NCI-H345 treated with DMSO at 0.1 percent for 48 hours (cell line): Measurements from ENCODE around the gene LDLR.
"Not testable (repeated sequence)": the region's sequence is repeated elsewhere in the genome, so short reads cannot be mapped to it uniquely, and the experiment has no call there.

Experiments used
- DNase-seq: peaks from one replicate; lab custom pipeline; 2025; ENCODE audit not compliant: unreplicated experiment; lab: John Stamatoyannopoulos, UW

LDLR gene

DNA sequence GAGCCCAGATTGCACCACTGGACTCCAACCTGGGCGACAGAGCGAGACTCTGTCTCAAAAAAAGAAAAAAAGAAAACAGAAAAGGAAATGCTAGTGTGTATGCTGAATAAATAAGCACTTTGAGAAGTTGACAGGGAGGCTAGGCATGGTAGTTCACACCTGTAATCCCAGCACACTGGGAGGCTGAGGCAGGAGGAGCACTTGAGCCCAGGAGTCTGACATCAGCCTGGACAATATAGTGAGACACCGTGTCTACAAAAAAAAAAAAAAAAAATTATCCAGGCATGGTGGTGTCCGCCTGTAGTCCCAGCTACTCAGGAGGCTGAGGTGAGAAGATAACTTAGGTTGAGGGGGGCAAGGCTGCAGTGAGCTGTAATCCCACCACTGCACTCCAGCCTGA lies 19.1 kb upstream of the LDLR start:
- DNase-seq, result no peak

DNA sequence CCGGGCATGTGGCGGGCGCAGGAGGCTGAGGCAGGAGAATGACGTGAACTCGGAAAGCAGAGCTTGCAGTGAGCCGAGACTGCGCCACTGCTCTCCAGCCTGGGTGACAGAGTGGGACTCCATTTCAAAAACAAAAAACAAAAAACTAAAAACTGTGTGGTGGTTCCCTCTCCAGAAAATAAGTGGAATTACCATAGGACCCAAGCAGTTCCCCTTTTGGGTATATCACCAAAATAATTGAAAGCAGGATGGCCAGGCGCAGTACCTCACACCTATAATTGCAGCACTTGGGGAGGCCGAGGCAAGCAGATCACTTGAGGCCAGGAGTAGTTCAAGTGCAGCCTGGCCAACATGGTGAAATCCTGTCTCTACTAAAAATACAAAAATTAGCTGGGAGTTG lies 15.7 kb upstream of the LDLR start:
- no peak for DNase-seq

DNA sequence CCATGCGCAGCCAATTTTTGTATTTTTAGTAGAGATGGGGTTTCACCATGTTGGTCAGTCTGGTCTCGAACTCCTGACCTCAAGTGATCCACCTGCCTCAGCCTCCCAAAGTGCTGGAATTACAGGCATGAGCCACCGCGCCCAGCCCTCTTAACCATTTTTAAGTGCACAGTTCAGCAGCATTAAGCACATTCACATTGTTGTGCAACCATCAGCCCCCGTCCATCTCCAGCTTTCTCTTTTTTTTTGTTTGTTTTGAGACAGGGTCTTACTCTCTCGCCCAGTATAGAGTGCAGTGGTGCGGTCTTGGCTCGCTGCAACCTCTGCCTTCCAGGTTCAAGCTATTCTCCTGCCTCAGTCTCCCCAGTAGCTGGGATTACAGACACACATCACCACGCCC lies 12.5 kb upstream of the LDLR start:
- DNase-seq, result not testable (repeated sequence)

DNA sequence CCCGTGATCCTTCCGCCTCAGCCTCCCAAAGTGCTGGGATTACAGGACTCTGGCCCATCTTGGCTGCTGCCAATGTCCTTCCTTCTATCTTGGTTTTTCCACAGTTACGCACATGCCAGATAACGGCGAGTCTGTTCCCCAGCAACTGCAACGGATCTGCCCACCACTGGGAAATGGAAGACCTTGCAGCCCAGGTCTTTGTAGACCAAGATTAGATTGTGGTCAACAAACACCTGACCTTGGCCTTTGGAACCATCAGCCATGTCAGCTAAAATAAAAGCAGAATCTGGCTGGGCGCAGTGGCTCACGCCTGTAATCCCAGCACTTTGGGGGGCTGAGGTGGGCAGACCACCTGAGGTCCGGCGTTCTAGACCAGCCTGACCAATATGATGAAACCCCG lies 10.4 kb upstream of the LDLR start:
- no peak for DNase-seq

DNA sequence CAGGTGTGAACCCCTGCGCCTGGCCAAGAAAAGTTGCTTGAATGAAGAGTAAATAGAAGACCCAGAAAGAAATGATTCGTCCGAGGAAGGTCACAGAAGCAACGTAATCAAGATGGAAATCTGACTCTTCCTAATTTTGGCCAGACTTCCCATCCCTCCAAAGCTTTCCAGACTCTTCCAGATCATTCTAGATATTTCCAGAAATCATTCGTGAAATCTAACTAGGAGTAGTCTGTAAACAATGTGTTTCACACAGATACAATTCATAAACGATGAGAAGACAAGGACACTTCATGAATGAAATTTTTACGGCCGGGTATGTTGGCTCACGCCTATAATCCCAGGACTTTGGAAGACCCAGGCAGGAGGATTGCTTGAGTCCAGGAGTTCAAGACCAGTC lies 9.3 kb upstream of the LDLR start:
- DNase-seq, result no peak

DNA sequence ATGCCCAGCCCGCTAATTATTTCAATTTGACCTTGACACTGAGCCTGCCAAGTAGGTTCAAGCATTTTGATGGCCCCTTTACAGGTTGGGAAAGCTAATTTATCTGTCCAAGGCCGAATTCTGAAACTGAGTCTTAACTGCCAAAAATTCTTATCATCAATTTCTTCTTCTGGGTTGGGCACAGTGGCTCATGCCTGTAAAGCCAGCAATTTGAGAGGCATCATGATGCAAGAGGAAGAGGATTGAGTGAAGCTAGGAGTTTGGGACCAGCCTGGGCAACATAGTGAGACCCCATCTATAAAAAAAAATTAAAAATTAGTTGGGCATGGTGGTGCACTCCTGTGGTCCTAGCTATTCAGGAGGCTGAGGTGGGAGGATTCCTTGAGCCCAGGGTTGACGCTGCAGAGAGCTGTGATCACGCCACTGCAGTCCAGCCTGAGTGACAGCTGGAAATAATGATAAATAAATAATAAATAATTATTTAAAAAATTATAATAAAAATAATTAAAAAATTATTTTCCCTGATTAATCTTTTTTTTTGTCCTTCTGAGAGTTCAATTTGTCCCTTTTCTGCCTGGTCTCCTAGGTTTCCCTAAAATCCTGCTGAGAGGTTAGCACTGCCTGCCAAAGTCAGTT lies 1.3 kb upstream of the LDLR start:
- no peak for DNase-seq

DNA sequence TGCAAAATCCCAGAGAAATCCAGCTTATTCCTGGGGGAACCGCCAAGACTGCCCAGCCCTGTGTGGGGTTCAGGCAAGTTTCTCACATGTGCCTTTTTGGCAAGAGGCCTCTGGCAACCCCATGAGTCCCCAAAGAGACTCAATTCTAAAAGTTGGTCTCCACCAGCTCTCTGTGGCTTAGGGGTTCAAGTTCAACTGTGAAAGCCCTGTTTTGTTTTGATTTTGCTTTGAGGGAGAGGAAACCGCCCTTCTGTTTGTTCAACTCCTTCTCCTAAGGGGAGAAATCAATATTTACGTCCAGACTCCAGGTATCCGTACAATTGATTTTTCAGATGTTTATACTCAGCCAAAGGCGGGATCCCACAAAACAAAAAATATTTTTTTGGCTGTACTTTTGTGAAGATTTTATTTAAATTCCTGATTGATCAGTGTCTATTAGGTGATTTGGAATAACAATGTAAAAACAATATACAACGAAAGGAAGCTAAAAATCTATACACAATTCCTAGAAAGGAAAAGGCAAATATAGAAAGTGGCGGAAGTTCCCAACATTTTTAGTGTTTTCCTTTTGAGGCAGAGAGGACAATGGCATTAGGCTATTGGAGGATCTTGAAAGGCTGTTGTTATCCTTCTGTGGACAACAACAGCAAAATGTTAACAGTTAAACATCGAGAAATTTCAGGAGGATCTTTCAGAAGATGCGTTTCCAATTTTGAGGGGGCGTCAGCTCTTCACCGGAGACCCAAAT lies 583 bp upstream of the LDLR start:
- DNase-seq, result no peak

DNA sequence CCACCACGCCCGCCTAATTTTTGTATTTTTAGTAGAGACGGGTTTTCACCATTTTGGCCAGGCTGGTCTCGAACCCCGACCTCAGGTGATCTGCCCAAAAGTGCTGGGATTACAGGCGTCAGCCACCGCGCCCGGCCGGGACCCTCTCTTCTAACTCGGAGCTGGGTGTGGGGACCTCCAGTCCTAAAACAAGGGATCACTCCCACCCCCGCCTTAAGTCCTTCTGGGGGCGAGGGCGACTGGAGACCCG lies 676 bp downstream of the LDLR start:
- not testable (repeated sequence) for DNase-seq

DNA sequence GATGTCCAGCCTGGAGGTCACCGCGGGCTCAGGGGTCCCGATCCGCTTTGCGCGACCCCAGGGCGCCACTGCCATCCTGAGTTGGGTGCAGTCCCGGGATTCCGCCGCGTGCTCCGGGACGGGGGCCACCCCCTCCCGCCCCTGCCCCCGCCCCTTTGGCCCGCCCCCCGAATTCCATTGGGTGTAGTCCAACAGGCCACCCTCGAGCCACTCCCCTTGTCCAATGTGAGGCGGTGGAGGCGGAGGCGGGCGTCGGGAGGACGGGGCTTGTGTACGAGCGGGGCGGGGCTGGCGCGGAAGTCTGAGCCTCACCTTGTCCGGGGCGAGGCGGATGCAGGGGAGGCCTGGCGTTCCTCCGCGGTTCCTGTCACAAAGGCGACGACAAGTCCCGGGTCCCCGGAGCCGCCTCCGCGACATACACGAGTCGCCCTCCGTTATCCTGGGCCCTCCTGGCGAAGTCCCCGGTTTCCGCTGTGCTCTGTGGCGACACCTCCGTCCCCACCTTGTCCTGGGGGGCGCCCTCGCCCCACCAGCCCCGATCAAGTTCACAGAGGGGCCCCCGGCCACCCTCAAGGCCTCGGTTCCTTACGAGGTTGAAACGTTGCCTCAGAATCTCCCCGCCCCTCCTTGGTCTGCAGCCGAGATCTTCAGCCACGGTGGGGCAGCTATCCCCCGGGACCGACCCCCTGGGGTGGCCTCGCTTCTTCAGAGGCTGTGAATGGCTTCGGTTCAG lies 1.2 kb downstream of the LDLR start:
- DNase-seq, result peak; percentile 25

DNA sequence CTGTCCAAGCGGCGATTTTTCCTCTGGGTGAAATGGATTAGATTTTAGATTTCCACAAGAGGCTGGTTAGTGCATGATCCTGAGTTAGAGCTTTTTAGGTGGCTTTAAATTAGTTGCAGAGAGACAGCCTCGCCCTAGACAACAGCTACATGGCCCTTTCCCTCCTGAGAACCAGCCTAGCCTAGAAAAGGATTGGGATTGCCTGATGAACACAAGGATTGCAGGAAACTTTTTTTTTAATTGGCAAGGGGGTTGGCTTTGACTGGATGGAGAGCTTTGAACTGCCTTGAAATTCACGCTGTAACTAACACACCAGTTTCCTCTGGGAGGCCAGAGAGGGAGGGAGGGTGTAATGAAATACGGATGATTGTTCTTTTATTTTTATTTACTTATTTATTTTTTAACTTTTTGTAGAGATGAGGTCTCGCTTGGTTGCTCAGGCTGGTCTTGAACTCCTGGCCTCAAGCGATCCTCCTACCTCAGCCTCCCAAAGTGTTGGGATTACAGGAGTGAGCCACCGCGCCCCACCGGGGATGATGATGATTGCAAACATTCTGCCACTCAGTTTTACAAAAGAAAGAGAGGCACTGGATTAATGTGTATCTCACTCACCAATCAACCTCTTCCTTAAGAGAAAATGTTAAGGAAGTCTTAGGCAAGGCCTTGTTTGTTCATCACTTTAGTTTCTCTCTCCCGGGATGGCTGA lies 1.9 kb downstream of the LDLR start:
- DNase-seq, result no peak

DNA sequence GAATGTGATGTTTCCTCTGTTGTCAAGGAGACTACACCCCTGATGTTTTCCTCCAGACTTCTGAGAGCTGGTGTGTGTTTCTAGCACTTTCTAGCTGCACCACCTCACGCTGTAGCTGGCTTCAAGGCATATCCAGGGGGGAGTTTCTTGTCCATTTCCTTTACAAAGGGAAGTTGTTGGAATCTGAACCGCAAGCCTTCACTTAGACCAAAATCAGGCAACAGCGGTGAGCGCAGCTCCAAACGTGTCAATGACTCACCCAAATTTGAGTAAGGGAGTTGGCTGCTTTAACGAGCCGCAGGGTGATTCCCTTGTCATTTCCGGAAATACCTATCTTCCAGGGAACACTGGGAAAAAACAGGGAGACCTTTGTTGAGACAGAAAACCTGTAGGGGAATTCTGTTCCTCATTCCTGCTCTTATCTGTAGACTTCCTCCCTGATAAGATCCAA lies 2.5 kb downstream of the LDLR start:
- no peak for DNase-seq

DNA sequence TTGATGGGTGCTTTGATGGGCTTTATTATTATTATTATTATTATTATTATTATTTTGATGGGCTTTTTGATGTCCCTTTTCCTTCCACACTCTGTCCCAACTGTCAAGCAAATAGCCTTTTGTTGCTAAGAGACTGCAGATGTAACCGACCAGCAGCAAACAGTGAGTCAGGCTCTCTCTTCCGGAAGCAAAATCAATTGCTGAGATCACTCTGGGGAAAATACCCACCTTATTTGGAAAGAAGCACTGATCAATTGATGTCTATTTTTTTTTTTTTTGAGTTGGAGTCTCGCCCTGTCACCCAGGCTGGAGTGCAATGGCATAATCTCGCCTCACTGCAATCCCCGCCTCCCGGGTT lies 2.9 kb downstream of the LDLR start:
- DNase-seq, result no peak

DNA sequence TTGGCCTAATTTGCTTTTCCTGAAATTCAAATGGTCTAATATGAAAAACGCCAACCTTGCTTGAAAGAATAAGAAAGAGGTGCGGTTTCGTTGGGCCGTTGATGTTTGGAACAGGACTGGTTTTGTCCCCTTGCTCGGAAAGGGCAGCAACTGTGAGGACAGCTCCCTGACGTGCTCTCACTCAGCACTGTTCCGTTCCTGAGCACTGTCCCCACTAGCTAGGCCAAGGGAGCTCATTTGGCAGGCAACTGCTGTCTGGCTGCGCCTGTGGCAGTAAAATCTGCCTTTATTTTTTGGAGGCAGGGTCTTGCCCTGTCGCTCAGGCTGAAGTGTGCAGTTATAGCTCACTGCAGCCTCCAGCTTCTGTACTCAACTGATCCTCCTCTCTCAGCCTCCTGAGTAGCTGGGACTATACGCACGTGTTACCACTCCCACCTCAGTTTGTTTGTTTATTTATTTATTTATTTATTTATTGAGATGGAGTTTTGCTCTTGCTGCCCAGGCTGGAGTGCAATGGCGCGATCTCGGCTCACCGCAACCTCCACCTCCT lies 4.5 kb downstream of the LDLR start:
- DNase-seq, result no peak

DNA sequence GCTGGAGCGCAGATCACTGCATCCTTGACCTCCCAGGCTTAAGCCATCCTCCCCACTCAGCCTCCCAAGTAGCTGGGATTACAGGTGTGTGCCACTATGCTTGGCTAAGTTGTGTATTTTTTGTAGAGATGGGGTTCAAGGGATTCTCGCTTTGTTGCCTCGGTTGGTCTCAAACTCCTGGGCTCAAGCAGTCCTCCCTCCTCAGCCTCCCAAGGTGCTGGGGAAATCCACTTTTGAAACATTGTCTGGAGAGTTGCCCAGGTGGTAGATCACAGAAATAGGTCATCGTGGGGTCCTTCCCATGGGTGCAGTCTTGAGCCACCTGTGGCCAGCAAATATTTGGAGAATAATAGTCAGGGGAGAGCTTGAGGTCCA lies 5.2 kb downstream of the LDLR start:
- no peak for DNase-seq

DNA sequence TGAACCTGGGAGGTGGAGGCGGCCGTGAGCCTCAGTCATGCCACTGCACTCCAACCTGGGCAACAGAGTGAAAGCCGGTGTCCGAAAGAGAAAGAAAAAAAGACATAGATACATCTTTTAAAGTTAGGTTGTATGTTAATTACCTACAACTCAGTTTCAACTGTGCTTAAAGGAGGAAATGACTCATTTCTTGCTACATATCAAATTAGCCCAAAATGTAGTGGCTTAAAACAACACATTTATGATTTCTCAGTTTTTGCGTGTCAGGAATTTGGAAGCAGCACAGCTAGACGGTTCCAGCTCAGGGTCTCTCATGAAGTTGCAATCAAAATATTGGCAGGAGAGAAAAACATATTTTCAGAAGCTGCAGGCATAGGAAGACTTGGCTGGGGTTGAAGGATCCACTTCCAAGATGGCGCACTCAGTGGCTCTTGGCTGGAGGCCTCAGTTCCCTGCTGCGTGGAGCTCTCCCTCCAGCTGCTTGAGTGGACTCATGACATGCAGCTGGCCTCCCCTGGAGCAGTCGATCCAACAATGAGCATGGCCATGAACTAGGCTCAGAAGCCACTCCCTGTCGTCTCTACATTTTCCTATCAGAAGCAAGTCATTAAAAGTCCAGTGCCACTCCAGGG lies 7.1 kb downstream of the LDLR start:
- no peak for DNase-seq

DNA sequence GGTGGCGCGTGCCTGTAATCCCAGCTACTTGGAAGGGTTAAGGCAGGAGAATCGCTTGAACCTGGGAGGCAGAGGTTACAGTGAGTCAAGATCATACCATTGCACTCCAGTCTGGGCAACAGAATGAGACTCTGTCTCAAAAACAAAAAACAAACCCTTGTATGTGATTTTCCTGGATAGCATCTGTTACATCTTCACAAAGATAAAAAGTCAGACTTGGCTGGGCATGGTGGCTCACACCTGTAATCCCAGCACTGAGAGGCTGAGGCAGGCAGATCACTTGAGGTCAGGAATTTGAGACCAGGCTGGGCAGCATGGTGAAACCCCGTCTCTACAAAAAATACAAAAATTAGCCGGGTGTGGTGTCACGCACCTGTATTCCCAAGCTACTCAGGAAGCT lies 8.1 kb downstream of the LDLR start:
- DNase-seq, result not testable (repeated sequence)

DNA sequence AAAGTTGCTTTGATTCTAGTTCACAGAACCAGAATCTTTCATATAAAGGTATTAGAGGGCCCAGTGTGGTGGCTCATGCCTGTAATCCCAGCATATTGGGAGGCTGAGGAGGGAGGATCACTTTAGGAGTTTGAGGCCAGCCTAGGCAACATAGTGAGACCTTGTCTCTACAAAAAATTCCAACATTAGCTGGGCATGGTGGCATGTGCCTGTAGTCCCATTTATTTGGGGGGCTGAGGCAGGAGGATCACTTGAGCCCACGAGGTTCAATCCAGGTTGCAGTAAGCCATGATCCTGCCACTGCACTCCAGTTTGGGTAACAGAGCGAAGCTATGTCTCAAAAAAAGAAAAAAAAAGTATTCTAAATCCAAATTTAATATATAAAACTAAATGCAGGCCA lies 9.1 kb downstream of the LDLR start:
- no peak for DNase-seq

DNA sequence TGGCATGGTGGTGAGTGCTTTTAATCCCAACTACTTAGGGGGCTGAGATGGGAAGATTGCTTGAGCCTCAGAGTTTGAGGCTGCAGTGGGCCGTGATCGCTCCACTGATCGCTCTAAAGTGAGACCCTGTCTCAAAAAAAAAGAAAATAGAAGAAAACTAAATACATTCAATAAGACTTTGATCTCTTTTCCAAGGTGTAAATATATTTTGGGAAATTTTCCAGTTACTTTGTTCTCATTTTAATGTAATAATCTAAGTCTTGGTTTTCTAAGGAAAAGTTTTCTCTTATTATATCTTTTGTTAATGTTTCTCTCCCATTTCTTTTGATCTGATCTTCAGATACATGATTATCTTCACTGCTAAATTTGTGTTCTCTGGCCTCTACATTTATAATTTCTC lies 9.6 kb downstream of the LDLR start:
- no peak for DNase-seq

DNA sequence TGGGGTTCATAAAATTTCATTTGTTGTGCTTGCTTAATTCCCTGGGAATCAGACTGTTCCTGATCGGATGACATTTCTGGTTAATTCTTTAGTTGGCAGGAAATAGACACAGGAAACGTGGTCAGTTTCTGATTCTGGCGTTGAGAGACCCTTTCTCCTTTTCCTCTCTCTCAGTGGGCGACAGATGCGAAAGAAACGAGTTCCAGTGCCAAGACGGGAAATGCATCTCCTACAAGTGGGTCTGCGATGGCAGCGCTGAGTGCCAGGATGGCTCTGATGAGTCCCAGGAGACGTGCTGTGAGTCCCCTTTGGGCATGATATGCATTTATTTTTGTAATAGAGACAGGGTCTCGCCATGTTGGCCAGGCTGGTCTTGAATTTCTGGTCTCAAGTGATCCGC lies 10.8 kb downstream of the LDLR start:
- no peak for DNase-seq

DNA sequence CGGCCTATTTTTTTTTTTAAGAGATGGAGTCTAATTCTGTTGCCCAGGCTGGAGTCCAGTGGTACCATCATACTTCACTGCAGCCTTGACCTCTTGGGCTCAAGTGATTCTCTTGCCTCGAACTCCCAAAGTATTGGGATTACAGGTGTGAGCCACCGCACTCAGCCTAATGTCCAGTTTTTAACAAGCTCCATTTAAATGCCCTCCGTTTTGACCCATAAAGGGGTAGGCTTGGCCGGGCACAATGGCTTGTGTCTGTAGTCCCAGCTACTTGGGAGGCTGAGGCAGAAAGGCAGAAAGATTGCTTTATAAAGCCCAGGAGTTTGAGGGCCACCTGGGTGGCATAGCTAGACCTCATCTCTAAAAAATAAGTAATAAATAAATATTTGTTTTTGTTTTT lies 11.8 kb downstream of the LDLR start:
- no peak for DNase-seq

DNA sequence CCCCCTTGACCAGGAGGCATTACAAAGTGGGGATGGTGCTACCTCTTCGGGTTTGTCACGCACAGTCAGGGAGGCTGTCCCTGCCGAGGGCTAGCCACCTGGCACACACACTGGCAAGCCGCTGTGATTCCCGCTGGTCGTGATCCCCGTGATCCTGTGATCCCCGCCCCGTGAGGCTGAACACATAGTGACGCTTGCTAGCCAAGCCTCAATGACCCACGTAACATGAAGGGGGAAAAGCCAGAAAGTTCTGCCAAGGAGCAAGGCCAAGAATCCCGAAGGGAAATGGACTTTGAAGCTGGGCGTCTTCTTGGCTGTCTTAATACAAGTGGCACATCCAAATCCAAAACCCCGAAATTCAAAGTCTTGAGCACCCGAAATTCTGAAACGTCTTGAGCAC lies 13.7 kb downstream of the LDLR start:
- no peak for DNase-seq
